ENCODE data around the gene KIFAP3.

Gene KIFAP3

GRCh38 chr1:169951108-169951507 is 123.4 kb downstream of the KIFAP3 start:
- no peak overlapping the region for H3K27ac ChIP-seq (ENCODE audit: low read depth in 2 of 2, low read length in 2 of 2)
- peaks cover 0 to 4% of the 10 kb centered on the region in 2 donors for H3K36me3 ChIP-seq (ENCODE audit: control insufficient read depth in 2 of 2, insufficient read depth in 2 of 2, low read length in 2 of 2)
- no peaks in the 10 kb centered on the region for H3K9me3 ChIP-seq (ENCODE audit: control insufficient read depth in 2 of 2, low read length in 2 of 2)
- H3K4me3 ChIP-seq (ENCODE audit: low read length in 2 of 2), result no peak overlapping the region
- no peaks in the 10 kb centered on the region for H3K4me1 ChIP-seq (ENCODE audit: control insufficient read depth in 2 of 2, insufficient read depth in 2 of 2, low read length in 2 of 2)
- H3K9ac ChIP-seq (ENCODE audit: low read depth in 1 of 2, low read length in 2 of 2), result no peak overlapping the region
- H3K27me3 ChIP-seq (ENCODE audit: control insufficient read depth in 2 of 2, insufficient read depth in 2 of 2, low read length in 2 of 2), result no peaks in the 10 kb centered on the region

GRCh38 chr1:169949139-169949538 is 125.4 kb downstream of the KIFAP3 start:
- no peak overlapping the region for H3K9ac ChIP-seq (ENCODE audit: low read depth in 1 of 2, low read length in 2 of 2)
- H3K27me3 ChIP-seq (ENCODE audit: control insufficient read depth in 2 of 2, insufficient read depth in 2 of 2, low read length in 2 of 2), result no peaks in the 10 kb centered on the region
- no peaks in the 10 kb centered on the region for H3K9me3 ChIP-seq (ENCODE audit: control insufficient read depth in 2 of 2, low read length in 2 of 2)
- no peak overlapping the region for H3K27ac ChIP-seq (ENCODE audit: low read depth in 2 of 2, low read length in 2 of 2)
- H3K36me3 ChIP-seq (ENCODE audit: control insufficient read depth in 2 of 2, insufficient read depth in 2 of 2, low read length in 2 of 2), result peaks cover 0 to 4% of the 10 kb centered on the region in 2 donors
- no peak overlapping the region for H3K4me3 ChIP-seq (ENCODE audit: low read length in 2 of 2)
- no peaks in the 10 kb centered on the region for H3K4me1 ChIP-seq (ENCODE audit: control insufficient read depth in 2 of 2, insufficient read depth in 2 of 2, low read length in 2 of 2)

DNA sequence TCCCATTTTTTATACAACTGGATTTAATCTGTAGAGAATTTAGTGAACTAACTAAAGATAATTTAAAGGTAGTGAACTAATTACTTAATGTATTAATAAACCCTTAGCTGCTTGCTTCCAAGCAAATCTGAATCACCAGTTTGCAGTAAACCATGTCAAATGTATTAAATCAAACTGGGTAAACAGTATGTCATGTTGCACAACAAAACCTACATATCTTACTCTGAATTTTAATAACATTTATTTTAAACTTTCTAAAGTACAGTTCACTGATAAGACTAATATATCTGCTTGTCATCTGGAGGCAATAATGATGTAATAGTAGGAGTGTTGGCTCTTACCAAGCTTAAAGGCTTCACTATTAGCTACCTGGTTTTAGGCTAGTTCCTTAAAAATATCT is 128.3 kb downstream of the KIFAP3 start:
- Histone ChIP-seq H3K4me1 (ENCODE audit: control insufficient read depth in 2 of 2, insufficient read depth in 2 of 2, low read length in 2 of 2) (peaks cover 0 to 8% of the 10 kb centered on the region in 2 donors), H3K9ac (ENCODE audit: low read depth in 1 of 2, low read length in 2 of 2) (no peak overlapping the region)

DNA sequence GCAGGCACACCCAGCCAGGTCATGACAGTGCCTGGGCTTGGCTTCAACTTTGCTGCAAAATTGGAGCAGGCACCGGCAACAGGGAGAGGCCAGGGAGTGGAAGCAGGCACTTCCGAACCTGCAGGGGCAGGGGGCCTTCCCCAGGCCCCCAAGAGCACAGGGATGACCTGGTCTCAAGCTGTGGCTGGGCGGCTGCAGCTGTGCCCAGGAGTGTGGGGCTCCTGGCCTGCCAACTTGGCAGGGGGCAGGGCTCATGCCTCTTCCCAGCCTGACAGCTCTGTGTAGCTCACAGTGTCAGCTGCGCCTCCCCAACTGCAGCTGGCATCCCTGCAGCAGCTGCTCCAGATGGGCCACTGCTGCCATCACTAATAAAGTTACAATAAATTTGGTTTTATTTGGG is 129.3 kb downstream of the KIFAP3 start:
- Histone ChIP-seq H3K9ac (ENCODE audit: low read depth in 1 of 2, low read length in 2 of 2) (no peak overlapping the region), H3K4me3 (ENCODE audit: low read length in 2 of 2) (no peak overlapping the region), H3K27me3 (ENCODE audit: control insufficient read depth in 2 of 2, insufficient read depth in 2 of 2, low read length in 2 of 2) (no peaks in the 10 kb centered on the region), H3K9me3 (ENCODE audit: control insufficient read depth in 2 of 2, low read length in 2 of 2) (no peaks in the 10 kb centered on the region), H3K4me1 (ENCODE audit: control insufficient read depth in 2 of 2, insufficient read depth in 2 of 2, low read length in 2 of 2) (peaks cover 0 to 8% of the 10 kb centered on the region in 2 donors), H3K36me3 (ENCODE audit: control insufficient read depth in 2 of 2, insufficient read depth in 2 of 2, low read length in 2 of 2) (no peaks in the 10 kb centered on the region), H3K27ac (ENCODE audit: low read depth in 2 of 2, low read length in 2 of 2) (no peak overlapping the region)

More for the DNA sequence above, 128.3 kb downstream of the KIFAP3 start:
- H3K9me3 ChIP-seq (ENCODE audit: control insufficient read depth in 2 of 2, low read length in 2 of 2), result no peaks in the 10 kb centered on the region
- no peak overlapping the region for H3K4me3 ChIP-seq (ENCODE audit: low read length in 2 of 2)
- H3K36me3 ChIP-seq (ENCODE audit: control insufficient read depth in 2 of 2, insufficient read depth in 2 of 2, low read length in 2 of 2), result no peaks in the 10 kb centered on the region
- no peaks in the 10 kb centered on the region for H3K27me3 ChIP-seq (ENCODE audit: control insufficient read depth in 2 of 2, insufficient read depth in 2 of 2, low read length in 2 of 2)
- H3K27ac ChIP-seq (ENCODE audit: low read depth in 2 of 2, low read length in 2 of 2), result no peak overlapping the region

- Histone ChIP-seq H3K9ac (ENCODE audit: low read depth in 1 of 2, low read length in 2 of 2) (no peak overlapping the region), H3K27ac (ENCODE audit: low read depth in 2 of 2, low read length in 2 of 2) (no peak overlapping the region), H3K4me3 (ENCODE audit: low read length in 2 of 2) (no peak overlapping the region), H3K9me3 (ENCODE audit: control insufficient read depth in 2 of 2, low read length in 2 of 2) (no peaks in the 10 kb centered on the region), H3K4me1 (ENCODE audit: control insufficient read depth in 2 of 2, insufficient read depth in 2 of 2, low read length in 2 of 2) (peaks cover 0 to 8% of the 10 kb centered on the region in 2 donors), H3K27me3 (ENCODE audit: control insufficient read depth in 2 of 2, insufficient read depth in 2 of 2, low read length in 2 of 2) (no peaks in the 10 kb centered on the region), H3K36me3 (ENCODE audit: control insufficient read depth in 2 of 2, insufficient read depth in 2 of 2, low read length in 2 of 2) (no peaks in the 10 kb centered on the region)
Measured at GRCh38 chr1:169944621-169945020, 129.9 kb downstream of the KIFAP3 start.

DNA sequence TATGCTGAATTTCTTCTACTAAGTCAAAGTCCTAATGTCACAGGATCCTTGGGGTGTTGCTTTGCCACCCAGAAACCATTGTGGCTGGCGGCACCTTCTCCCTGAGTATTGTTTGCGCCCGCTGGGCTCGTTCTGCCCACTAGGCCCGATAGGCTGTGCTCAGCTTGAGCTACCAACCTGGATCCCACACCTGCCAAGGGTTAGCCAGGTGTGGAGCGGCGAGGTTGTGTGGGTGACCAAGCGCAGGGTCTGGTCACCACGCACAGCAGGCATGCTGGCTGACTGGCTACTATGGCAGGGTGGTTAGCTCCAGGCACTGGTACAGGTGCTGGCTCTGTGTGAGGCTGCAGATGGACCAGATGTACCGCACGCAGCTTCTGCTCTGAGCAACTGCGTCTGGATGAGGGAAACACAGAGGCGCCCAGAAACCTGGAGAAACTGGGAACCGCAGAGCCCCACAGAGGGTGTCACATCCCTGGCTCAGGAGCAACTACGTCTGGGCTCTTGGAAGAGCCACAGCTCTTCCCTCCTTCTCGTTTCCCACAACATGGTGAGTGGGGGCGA is 130.4 kb downstream of the KIFAP3 start:
- no peaks in the 10 kb centered on the region for H3K9me3 ChIP-seq (ENCODE audit: control insufficient read depth in 2 of 2, low read length in 2 of 2)
- H3K27me3 ChIP-seq (ENCODE audit: control insufficient read depth in 2 of 2, insufficient read depth in 2 of 2, low read length in 2 of 2), result no peaks in the 10 kb centered on the region
- H3K36me3 ChIP-seq (ENCODE audit: control insufficient read depth in 2 of 2, insufficient read depth in 2 of 2, low read length in 2 of 2), result no peaks in the 10 kb centered on the region
- peaks cover 0 to 8% of the 10 kb centered on the region in 2 donors for H3K4me1 ChIP-seq (ENCODE audit: control insufficient read depth in 2 of 2, insufficient read depth in 2 of 2, low read length in 2 of 2)
- H3K4me3 ChIP-seq (ENCODE audit: low read length in 2 of 2), result no peak overlapping the region
- H3K9ac ChIP-seq (ENCODE audit: low read depth in 1 of 2, low read length in 2 of 2), result no peak overlapping the region
- H3K27ac ChIP-seq (ENCODE audit: low read depth in 2 of 2, low read length in 2 of 2), result no peak overlapping the region

DNA sequence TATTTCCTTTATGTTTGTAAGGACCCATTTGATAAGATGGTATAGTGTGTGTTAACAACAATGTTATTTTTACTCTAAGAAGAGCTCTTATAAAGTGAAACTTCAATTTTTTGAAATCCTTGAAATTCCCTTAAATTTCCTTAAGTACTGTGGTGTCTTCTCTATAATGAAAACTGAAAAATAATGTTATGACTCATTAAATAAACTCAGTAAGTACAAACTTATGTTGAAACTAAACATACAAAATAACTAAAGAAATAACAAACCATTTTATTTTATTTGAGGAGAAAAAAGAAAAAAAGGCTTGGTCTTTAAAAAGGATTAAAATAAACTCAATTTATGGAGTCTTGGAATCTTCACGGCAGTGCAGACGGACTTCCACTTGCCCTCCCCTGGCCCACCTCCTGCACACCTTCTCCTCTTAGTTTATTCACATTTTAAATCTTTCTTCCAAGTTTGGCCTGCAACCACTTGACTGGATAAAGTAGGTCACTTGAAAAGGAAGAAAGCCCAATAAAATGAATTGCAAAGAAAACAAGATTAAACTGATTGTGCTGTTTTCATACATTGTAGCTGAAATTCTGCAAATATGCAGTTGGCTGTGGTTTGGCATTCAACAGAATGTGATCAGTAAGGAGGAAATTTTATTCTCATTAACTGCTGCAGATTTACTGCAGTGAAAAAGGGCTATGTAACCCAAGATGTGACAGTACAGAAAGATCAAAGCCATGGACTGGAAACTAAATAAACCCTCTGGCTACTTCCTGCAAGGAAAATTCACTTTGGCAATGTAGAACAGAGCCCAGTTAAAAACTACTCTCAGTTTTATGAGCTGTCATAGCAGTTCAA is 132.3 kb downstream of the KIFAP3 start:
- no peak overlapping the region for H3K4me3 ChIP-seq (ENCODE audit: low read length in 2 of 2)
- no peak overlapping the region for H3K27ac ChIP-seq (ENCODE audit: low read depth in 2 of 2, low read length in 2 of 2)
- H3K36me3 ChIP-seq (ENCODE audit: control insufficient read depth in 2 of 2, insufficient read depth in 2 of 2, low read length in 2 of 2), result no peaks in the 10 kb centered on the region
- H3K27me3 ChIP-seq (ENCODE audit: control insufficient read depth in 2 of 2, insufficient read depth in 2 of 2, low read length in 2 of 2), result no peaks in the 10 kb centered on the region
- H3K4me1 ChIP-seq (ENCODE audit: control insufficient read depth in 2 of 2, insufficient read depth in 2 of 2, low read length in 2 of 2), result peaks cover 0 to 8% of the 10 kb centered on the region in 2 donors
- H3K9me3 ChIP-seq (ENCODE audit: control insufficient read depth in 2 of 2, low read length in 2 of 2), result no peaks in the 10 kb centered on the region
- H3K9ac ChIP-seq (ENCODE audit: low read depth in 1 of 2, low read length in 2 of 2), result no peak overlapping the region

DNA sequence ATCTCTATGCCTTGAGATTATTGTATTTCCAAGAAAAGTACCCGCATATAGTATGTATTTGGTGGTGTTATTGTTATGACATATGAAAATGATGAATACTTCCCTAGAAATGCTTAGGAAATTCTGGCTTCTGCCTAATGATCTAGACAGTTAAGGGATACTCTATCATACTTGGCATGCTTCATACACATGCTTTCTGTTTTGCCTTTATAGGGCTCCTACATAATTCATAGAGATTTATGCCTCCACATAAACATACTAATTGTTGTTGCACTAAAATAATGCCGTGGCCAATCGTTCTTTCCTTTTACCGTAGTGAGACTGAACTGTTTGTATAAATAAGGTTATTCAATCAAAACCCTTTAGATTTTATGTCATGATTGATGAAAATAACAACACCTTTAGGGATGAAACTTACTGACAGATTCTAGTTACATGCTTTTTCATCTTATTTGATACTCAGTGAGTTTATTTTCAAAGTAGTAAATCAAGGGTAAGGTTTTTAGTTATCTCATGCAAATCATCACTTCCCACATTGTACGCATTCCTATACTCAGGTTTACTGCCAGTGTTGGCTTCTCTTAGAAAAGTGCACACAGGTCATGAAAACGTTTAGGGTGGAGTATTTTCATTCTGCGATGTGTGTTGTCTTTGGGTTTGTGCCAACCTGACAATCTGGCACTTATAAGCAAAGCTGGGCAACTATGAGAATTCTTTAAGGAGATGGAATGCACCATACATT is 140.3 kb downstream of the KIFAP3 start:
- no peaks in the 10 kb centered on the region for H3K9me3 ChIP-seq (ENCODE audit: control insufficient read depth in 2 of 2, low read length in 2 of 2)
- no peaks in the 10 kb centered on the region for H3K36me3 ChIP-seq (ENCODE audit: control insufficient read depth in 2 of 2, insufficient read depth in 2 of 2, low read length in 2 of 2)
- H3K27me3 ChIP-seq (ENCODE audit: control insufficient read depth in 2 of 2, insufficient read depth in 2 of 2, low read length in 2 of 2), result no peaks in the 10 kb centered on the region
- no peak overlapping the region for H3K27ac ChIP-seq (ENCODE audit: low read depth in 2 of 2, low read length in 2 of 2)
- H3K4me3 ChIP-seq (ENCODE audit: low read length in 2 of 2), result no peak overlapping the region
- H3K4me1 ChIP-seq (ENCODE audit: control insufficient read depth in 2 of 2, insufficient read depth in 2 of 2, low read length in 2 of 2), result no peaks in the 10 kb centered on the region
- no peak overlapping the region for H3K9ac ChIP-seq (ENCODE audit: low read depth in 1 of 2, low read length in 2 of 2)

DNA sequence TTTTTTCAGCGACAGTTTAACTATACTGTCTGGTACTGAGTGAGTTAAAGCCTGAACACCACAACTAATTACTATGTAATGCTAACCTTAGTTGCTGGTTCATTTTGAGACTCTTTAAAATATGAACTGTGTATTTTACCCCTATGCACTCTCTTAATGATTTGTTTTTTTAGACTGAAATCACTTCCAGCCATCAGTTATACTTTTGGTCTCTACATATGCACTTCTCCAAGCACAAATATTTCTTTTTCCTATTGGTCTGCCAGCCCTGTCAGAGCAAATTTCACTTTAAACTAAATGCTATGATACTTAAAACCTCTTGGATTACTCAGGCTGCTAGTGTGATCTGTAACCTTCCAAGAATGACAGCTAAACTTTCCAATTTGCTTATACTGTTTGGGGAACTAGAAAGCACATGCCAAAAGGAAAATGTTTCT is 142.7 kb downstream of the KIFAP3 start:
- Histone ChIP-seq H3K9me3 (ENCODE audit: control insufficient read depth in 2 of 2, low read length in 2 of 2) (no peaks in the 10 kb centered on the region), H3K36me3 (ENCODE audit: control insufficient read depth in 2 of 2, insufficient read depth in 2 of 2, low read length in 2 of 2) (no peaks in the 10 kb centered on the region), H3K27me3 (ENCODE audit: control insufficient read depth in 2 of 2, insufficient read depth in 2 of 2, low read length in 2 of 2) (no peaks in the 10 kb centered on the region), H3K4me3 (ENCODE audit: low read length in 2 of 2) (no peak overlapping the region), H3K4me1 (ENCODE audit: control insufficient read depth in 2 of 2, insufficient read depth in 2 of 2, low read length in 2 of 2) (no peaks in the 10 kb centered on the region), H3K9ac (ENCODE audit: low read depth in 1 of 2, low read length in 2 of 2) (no peak overlapping the region), H3K27ac (ENCODE audit: low read depth in 2 of 2, low read length in 2 of 2) (no peak overlapping the region)

- H3K4me3 ChIP-seq (ENCODE audit: low read length in 2 of 2), result no peak overlapping the region
- no peaks in the 10 kb centered on the region for H3K27me3 ChIP-seq (ENCODE audit: control insufficient read depth in 2 of 2, insufficient read depth in 2 of 2, low read length in 2 of 2)
- H3K27ac ChIP-seq (ENCODE audit: low read depth in 2 of 2, low read length in 2 of 2), result no peak overlapping the region
- no peaks in the 10 kb centered on the region for H3K36me3 ChIP-seq (ENCODE audit: control insufficient read depth in 2 of 2, insufficient read depth in 2 of 2, low read length in 2 of 2)
- peaks cover 0 to 6% of the 10 kb centered on the region in 2 donors for H3K4me1 ChIP-seq (ENCODE audit: control insufficient read depth in 2 of 2, insufficient read depth in 2 of 2, low read length in 2 of 2)
- H3K9ac ChIP-seq (ENCODE audit: low read depth in 1 of 2, low read length in 2 of 2), result no peak overlapping the region
- H3K9me3 ChIP-seq (ENCODE audit: control insufficient read depth in 2 of 2, low read length in 2 of 2), result no peaks in the 10 kb centered on the region
Measured at GRCh38 chr1:169929210-169929526, 145.3 kb downstream of the KIFAP3 start.

Measured in mucosa of rectum (tissue), 2 donors.